Thyroid gland (tissue), 4 donors: Measurements from ENCODE around the gene INF2.

Source experiments
- CTCF ChIP-seq, 6 experiments: fragments of 200-600 bp in 3 of 6; fragments of 450-650 bp in 3 of 6; sonication (generic) in 3 of 6; IDR thresholded peaks; one replicate each; pipeline ENCODE4 v1.5.1; 2016 to 2019; ENCODE audit warnings: antibody characterized with exemption in 6 of 6, mild to moderate bottlenecking in 2 of 6, inconsistent platforms in 1 of 6, moderate library complexity in 1 of 6
- POLR2A ChIP-seq, 2 donors: fragments of 450-650 bp; IDR thresholded peaks; one replicate each; pipeline ENCODE4 v1.6.1; 2017; ENCODE audit warnings: antibody characterized with exemption in 2 of 2, mild to moderate bottlenecking in 2 of 2, moderate library complexity in 1 of 2

GRCh38 chr14:104724407-104724980 lies 35.1 kb downstream of the INF2 start:
- TF ChIP-seq POLR2A (IDR thresholded peaks at IDR 0.05) (no peak), CTCF (IDR thresholded peaks at IDR 0.05) (no peak)
